GM21367 (cell line): Measurements from ENCODE around the gene RAB35.
"Not testable (repeated sequence)": the region's sequence is repeated elsewhere in the genome, so short reads cannot be mapped to it uniquely, and the experiment has no call there.

ENCODE experiments used
- ATAC-seq: cut with Tn5 transposase; IDR thresholded peaks from one replicate; pipeline ENCODE4 v1.9.1; 2021; ENCODE audit not compliant: unreplicated experiment

Gene RAB35

GRCh38 chr12:120062976-120063579 lies 53.5 kb downstream of the RAB35 start:
- no peak for ATAC-seq

GRCh38 chr12:120061575-120062214 lies 54.9 kb downstream of the RAB35 start:
- ATAC-seq, result no peak

GRCh38 chr12:120060717-120061116 lies 55.8 kb downstream of the RAB35 start:
- ATAC-seq, result no peak

- no peak for ATAC-seq
Measured at GRCh38 chr12:120060196-120060595, 56.4 kb downstream of the RAB35 start.

- no peak for ATAC-seq
Measured at GRCh38 chr12:120056739-120057138, 59.8 kb downstream of the RAB35 start.

- no peak for ATAC-seq
Measured at GRCh38 chr12:120055231-120056000, 61.1 kb downstream of the RAB35 start.

- ATAC-seq, result no peak
Measured at GRCh38 chr12:120054293-120054692, 62.3 kb downstream of the RAB35 start.

GRCh38 chr12:120051535-120051934 lies 65.0 kb downstream of the RAB35 start:
- ATAC-seq, result no peak

GRCh38 chr12:120049426-120049825 lies 67.1 kb downstream of the RAB35 start:
- ATAC-seq, result no peak

GRCh38 chr12:120048263-120048662 lies 68.3 kb downstream of the RAB35 start:
- no peak for ATAC-seq

GRCh38 chr12:120047072-120047471 lies 69.5 kb downstream of the RAB35 start:
- ATAC-seq, result no peak

- not testable (repeated sequence) for ATAC-seq
Measured at GRCh38 chr12:120045367-120045766, 71.2 kb downstream of the RAB35 start.
